ENCODE measurements around the gene ZNF219. TPM values are rescaled to one million over a fixed set of nuclear protein-coding genes. Genes with fewer than 3 reads are reported as not detected.

Gene ZNF219
- total and polyA plus RNA-seq, 2 of the 13 experiments (the other 11 are each of a cell fraction or from before 2014, with no cell fraction given) = 34.5 to 36.6 TPM

DNA sequence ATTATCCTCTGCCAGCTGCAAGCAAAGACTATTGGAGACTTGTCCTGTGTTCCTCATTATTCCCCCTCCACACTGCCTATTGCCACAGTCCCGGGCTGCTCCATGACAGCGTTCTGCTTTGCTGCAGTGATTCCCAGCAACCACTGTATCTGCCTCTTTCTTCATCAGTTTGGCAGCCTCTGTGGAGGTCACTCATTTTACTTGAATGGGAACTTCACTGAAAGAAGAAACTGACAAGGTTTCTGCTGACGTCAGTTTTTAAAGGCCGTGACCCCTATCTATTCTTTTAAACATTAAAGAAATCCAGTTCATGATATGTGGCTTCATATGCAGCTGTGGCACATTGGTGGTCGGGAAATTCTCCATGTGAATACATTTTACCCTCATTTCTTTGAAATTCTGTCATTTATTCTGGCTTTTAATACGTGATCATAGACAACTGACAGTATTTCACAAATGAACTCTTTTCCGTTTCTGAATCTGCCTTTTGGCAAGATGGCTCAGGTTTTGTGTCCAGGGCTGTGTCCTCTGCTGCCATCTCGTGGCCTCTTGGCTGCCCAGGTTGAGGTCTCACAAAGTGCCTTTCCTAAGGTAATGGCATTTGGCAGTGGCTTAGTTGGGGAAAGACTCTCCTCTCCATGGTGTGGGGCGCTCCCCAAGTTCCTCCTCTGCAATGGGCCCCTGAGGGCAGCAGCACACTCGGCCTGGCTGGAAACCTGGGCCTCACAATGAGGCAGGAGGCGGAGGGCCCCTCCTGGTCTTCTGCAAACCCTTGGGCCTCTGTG is 8.2 kb upstream of the ZNF219 start (continued):
- TF ChIP-seq, protein P1, sequence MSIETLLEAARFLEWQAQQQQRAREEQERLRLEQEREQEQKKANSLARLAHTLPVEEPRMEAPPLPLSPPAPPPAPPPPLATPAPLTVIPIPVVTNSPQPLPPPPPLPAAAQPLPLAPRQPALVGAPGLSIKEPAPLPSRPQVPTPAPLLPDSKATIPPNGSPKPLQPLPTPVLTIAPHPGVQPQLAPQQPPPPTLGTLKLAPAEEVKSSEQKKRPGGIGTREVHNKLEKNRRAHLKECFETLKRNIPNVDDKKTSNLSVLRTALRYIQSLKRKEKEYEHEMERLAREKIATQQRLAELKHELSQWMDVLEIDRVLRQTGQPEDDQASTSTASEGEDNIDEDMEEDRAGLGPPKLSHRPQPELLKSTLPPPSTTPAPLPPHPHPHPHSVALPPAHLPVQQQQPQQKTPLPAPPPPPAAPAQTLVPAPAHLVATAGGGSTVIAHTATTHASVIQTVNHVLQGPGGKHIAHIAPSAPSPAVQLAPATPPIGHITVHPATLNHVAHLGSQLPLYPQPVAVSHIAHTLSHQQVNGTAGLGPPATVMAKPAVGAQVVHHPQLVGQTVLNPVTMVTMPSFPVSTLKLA (IDR thresholded peaks at IDR 0.05) = no peak
- TF ChIP-seq ERF (CRISPR knock-in tag; IDR thresholded peaks at IDR 0.05) (peak; percentile 65; the same call in 1 of the 2 replicates), ZC3H4 (CRISPR knock-in tag; IDR thresholded peaks at IDR 0.05; ENCODE audit: borderline replicate concordance) (no peak), NONO (IDR thresholded peaks at IDR 0.05) (no peak), NONO (CRISPR knock-in tag; conservative IDR thresholded peaks at IDR 0.05) (peak; percentile 83; the same call in 1 of the 2 replicates), KDM6A (CRISPR knock-in tag; IDR thresholded peaks at IDR 0.05; ENCODE audit: low read depth) (no peak), TCF12 (IDR thresholded peaks at IDR 0.05) (no peak), TCF12 (CRISPR knock-in tag; IDR thresholded peaks at IDR 0.05) (no peak), ZNF33B (CRISPR knock-in tag; IDR thresholded peaks at IDR 0.05) (no peak), NKX3-1 (CRISPR knock-in tag; IDR thresholded peaks at IDR 0.05) (no peak), AHR (CRISPR knock-in tag; IDR thresholded peaks at IDR 0.05) (no peak), SRF (IDR thresholded peaks at IDR 0.05; ENCODE audit: low read depth, low read length) (no peak)
- TF ChIP-seq, protein P2, sequence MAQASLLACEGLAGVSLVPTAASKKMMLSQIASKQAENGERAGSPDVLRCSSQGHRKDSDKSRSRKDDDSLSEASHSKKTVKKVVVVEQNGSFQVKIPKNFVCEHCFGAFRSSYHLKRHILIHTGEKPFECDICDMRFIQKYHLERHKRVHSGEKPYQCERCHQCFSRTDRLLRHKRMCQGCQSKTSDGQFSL (CRISPR knock-in tag; IDR thresholded peaks at IDR 0.05) = no peak
- TF ChIP-seq, protein P3, sequence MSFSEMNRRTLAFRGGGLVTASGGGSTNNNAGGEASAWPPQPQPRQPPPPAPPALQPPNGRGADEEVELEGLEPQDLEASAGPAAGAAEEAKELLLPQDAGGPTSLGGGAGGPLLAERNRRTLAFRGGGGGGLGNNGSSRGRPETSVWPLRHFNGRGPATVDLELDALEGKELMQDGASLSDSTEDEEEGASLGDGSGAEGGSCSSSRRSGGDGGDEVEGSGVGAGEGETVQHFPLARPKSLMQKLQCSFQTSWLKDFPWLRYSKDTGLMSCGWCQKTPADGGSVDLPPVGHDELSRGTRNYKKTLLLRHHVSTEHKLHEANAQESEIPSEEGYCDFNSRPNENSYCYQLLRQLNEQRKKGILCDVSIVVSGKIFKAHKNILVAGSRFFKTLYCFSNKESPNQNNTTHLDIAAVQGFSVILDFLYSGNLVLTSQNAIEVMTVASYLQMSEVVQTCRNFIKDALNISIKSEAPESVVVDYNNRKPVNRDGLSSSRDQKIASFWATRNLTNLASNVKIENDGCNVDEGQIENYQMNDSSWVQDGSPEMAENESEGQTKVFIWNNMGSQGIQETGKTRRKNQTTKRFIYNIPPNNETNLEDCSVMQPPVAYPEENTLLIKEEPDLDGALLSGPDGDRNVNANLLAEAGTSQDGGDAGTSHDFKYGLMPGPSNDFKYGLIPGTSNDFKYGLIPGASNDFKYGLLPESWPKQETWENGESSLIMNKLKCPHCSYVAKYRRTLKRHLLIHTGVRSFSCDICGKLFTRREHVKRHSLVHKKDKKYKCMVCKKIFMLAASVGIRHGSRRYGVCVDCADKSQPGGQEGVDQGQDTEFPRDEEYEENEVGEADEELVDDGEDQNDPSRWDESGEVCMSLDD (CRISPR knock-in tag; IDR thresholded peaks at IDR 0.05; ENCODE audit: borderline replicate concordance) = no peak
- TF ChIP-seq, protein P4, sequence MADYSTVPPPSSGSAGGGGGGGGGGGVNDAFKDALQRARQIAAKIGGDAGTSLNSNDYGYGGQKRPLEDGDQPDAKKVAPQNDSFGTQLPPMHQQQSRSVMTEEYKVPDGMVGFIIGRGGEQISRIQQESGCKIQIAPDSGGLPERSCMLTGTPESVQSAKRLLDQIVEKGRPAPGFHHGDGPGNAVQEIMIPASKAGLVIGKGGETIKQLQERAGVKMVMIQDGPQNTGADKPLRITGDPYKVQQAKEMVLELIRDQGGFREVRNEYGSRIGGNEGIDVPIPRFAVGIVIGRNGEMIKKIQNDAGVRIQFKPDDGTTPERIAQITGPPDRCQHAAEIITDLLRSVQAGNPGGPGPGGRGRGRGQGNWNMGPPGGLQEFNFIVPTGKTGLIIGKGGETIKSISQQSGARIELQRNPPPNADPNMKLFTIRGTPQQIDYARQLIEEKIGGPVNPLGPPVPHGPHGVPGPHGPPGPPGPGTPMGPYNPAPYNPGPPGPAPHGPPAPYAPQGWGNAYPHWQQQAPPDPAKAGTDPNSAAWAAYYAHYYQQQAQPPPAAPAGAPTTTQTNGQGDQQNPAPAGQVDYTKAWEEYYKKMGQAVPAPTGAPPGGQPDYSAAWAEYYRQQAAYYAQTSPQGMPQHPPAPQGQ (CRISPR knock-in tag; IDR thresholded peaks at IDR 0.05; ENCODE audit: borderline replicate concordance) = no peak
- TF ChIP-seq, protein P5, sequence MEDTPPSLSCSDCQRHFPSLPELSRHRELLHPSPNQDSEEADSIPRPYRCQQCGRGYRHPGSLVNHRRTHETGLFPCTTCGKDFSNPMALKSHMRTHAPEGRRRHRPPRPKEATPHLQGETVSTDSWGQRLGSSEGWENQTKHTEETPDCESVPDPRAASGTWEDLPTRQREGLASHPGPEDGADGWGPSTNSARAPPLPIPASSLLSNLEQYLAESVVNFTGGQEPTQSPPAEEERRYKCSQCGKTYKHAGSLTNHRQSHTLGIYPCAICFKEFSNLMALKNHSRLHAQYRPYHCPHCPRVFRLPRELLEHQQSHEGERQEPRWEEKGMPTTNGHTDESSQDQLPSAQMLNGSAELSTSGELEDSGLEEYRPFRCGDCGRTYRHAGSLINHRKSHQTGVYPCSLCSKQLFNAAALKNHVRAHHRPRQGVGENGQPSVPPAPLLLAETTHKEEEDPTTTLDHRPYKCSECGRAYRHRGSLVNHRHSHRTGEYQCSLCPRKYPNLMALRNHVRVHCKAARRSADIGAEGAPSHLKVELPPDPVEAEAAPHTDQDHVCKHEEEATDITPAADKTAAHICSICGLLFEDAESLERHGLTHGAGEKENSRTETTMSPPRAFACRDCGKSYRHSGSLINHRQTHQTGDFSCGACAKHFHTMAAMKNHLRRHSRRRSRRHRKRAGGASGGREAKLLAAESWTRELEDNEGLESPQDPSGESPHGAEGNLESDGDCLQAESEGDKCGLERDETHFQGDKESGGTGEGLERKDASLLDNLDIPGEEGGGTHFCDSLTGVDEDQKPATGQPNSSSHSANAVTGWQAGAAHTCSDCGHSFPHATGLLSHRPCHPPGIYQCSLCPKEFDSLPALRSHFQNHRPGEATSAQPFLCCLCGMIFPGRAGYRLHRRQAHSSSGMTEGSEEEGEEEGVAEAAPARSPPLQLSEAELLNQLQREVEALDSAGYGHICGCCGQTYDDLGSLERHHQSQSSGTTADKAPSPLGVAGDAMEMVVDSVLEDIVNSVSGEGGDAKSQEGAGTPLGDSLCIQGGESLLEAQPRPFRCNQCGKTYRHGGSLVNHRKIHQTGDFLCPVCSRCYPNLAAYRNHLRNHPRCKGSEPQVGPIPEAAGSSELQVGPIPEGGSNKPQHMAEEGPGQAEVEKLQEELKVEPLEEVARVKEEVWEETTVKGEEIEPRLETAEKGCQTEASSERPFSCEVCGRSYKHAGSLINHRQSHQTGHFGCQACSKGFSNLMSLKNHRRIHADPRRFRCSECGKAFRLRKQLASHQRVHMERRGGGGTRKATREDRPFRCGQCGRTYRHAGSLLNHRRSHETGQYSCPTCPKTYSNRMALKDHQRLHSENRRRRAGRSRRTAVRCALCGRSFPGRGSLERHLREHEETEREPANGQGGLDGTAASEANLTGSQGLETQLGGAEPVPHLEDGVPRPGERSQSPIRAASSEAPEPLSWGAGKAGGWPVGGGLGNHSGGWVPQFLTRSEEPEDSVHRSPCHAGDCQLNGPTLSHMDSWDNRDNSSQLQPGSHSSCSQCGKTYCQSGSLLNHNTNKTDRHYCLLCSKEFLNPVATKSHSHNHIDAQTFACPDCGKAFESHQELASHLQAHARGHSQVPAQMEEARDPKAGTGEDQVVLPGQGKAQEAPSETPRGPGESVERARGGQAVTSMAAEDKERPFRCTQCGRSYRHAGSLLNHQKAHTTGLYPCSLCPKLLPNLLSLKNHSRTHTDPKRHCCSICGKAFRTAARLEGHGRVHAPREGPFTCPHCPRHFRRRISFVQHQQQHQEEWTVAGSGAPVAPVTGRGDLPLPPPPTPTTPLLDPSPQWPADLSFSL (CRISPR knock-in tag; IDR thresholded peaks at IDR 0.05) = no peak

Data from HepG2 (cell line).